HG02943 (cell line): ENCODE measurements around the gene GIMAP2.
A peak's percentile ranks its signal among the peaks of the same experiment; 100 is the strongest.
"Not testable (repeated sequence)": the region's sequence is repeated elsewhere in the genome, so short reads cannot be mapped to it uniquely, and the experiment has no call there.

Experiments
- ATAC-seq: cut with Tn5 transposase; IDR thresholded peaks from one replicate; pipeline ENCODE4 v1.9.1; 2021; ENCODE audit warnings: mild to moderate bottlenecking, low read depth, moderate library complexity; ENCODE audit not compliant: unreplicated experiment

The GIMAP2 gene

GRCh38 chr7:150685219-150686029 lies at the start of gene GIMAP2:
TSS of gene GIMAP2 (plus strand) at chr7:150685706. CDS start at chr7:150687060, 1,354 bp downstream.
- ATAC-seq, result peak; percentile 94

GRCh38 chr7:150641854-150642253 lies 43.7 kb upstream of the GIMAP2 start:
- no peak for ATAC-seq

- no peak for ATAC-seq
These were observed 42.6 kb upstream of the GIMAP2 start for GRCh38 chr7:150642926-150643325.

- ATAC-seq, result no peak
These were observed 40.1 kb upstream of the GIMAP2 start for GRCh38 chr7:150645259-150646020.

GRCh38 chr7:150648353-150649079 lies 37.0 kb upstream of the GIMAP2 start:
- no peak for ATAC-seq

- no peak for ATAC-seq
These were observed 36.5 kb upstream of the GIMAP2 start for GRCh38 chr7:150649080-150649385.

GRCh38 chr7:150654692-150655091 lies 30.8 kb upstream of the GIMAP2 start:
- no peak for ATAC-seq

GRCh38 chr7:150656047-150656446 lies 29.5 kb upstream of the GIMAP2 start:
- no peak for ATAC-seq

- no peak for ATAC-seq
These were observed 28.0 kb upstream of the GIMAP2 start for GRCh38 chr7:150657526-150657925.

GRCh38 chr7:150660939-150661613 lies 24.4 kb upstream of the GIMAP2 start:
- no peak for ATAC-seq

GRCh38 chr7:150662821-150663220 lies 22.7 kb upstream of the GIMAP2 start:
- ATAC-seq, result not testable (repeated sequence)

GRCh38 chr7:150663802-150664494 lies 21.6 kb upstream of the GIMAP2 start:
- ATAC-seq, result no peak

GRCh38 chr7:150665089-150665748 lies 20.3 kb upstream of the GIMAP2 start:
- no peak for ATAC-seq

- no peak for ATAC-seq
These were observed 19.6 kb upstream of the GIMAP2 start for GRCh38 chr7:150665896-150666295.

- ATAC-seq, result no peak
These were observed 19.1 kb upstream of the GIMAP2 start for GRCh38 chr7:150666412-150666811.

GRCh38 chr7:150668472-150668911 lies 17.0 kb upstream of the GIMAP2 start:
- ATAC-seq, result peak; percentile 76

GRCh38 chr7:150668977-150669376 lies 16.5 kb upstream of the GIMAP2 start:
- ATAC-seq, result no peak

GRCh38 chr7:150671798-150672585 lies 13.5 kb upstream of the GIMAP2 start:
- not testable (repeated sequence) for ATAC-seq

- ATAC-seq, result no peak
These were observed 9.8 kb upstream of the GIMAP2 start for GRCh38 chr7:150675714-150676113.
